GOT3 (cell line): ENCODE data around the gene CACNA1S.

Experiments used
- DNase-seq: peaks from one replicate; lab custom pipeline; 2025; ENCODE audit warnings: mixed read lengths; lab: John Stamatoyannopoulos, UW

CACNA1S gene

DNA sequence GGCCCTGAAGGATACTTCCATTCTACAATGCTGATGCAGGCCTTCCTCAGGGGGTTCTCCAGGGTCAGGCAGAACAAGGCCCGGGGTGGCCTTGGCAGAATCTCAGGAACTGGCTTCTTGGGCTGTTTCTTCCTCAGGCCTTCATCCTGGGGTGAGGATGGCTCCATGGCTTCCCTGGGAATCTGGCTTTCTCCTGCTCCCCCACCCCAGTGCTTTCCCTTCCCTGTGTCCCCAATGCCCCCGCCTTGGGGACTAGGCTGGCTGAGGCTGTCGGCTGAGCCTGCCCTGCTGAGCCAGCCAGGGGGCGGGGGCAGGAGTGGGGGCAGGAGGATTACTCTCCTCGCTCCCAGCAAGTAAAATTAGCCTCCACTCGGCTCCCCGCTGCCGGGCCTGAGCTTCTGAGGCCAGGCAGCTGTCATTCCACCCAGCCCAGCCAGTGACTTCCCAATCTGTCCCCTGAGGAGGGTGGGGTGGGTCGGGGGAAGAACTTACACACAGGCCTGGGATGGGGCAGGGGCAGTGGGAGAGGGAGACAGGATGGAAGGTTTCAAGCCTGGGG lies at the start of gene CACNA1S:
Gene CACNA1S (minus strand): TSS at position 254 of the 559 bp plus-strand sequence. CDS start 87 bp downstream, at position 167.
- DNase-seq: no peak

DNA sequence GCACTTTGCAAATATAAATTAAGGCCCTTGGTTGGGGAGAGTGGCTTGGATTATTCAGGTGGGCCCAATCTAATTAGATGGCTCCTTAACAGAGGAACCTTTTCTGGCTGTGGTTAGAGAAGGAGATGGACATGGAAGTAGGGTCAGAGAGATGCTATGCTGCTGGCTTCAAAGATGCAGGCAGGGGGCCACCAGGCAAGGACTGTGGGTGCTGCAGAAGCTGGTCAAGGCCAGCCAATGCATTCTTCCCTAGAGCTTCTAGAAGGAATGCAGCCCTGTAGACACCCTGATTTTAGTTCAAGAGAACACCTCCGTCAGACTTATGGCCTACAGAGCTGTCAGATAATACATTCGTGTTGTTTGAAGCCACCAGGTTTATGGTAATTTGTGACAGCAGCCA lies 45.7 kb upstream of the CACNA1S start:
- no peak for DNase-seq

GRCh38 chr1:201156819-201157218 lies 44.6 kb upstream of the CACNA1S start:
- DNase-seq: no peak

- DNase-seq: no peak
Observed at GRCh38 chr1:201156346-201156745, 44.1 kb upstream of the CACNA1S start.

DNA sequence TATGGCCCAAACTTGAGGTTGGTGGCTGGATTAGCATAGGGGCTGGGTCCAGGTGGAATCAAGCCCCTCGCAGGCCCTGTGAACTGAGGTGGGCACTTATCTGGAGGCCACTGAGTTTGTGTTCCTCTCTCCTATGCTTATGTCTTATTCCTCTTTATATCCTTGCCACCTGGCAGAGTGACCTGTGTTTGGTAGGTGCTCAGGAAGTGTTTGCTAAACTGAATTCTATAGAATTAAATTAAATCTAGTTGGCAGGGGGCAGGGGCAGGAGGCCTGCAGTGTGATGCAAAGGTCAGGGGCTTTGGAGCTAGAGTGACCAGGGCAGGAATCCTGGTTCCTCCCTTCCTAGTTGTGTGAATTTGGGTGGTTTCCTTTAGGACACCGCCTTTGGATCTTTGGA lies 43.1 kb upstream of the CACNA1S start:
- no peak for DNase-seq

- DNase-seq: peak; percentile 100
Observed at GRCh38 chr1:201154389-201155165, 42.4 kb upstream of the CACNA1S start, which contains the start of gene TMEM9. Gene TMEM9 (minus strand): TSS chr1:201154474. CDS start chr1:201153923, 551 bp downstream.

GRCh38 chr1:201153474-201154388 lies 41.5 kb upstream of the CACNA1S start:
- peak; percentile 99 for DNase-seq

GRCh38 chr1:201149400-201149799 lies 37.2 kb upstream of the CACNA1S start:
- no peak for DNase-seq

DNA sequence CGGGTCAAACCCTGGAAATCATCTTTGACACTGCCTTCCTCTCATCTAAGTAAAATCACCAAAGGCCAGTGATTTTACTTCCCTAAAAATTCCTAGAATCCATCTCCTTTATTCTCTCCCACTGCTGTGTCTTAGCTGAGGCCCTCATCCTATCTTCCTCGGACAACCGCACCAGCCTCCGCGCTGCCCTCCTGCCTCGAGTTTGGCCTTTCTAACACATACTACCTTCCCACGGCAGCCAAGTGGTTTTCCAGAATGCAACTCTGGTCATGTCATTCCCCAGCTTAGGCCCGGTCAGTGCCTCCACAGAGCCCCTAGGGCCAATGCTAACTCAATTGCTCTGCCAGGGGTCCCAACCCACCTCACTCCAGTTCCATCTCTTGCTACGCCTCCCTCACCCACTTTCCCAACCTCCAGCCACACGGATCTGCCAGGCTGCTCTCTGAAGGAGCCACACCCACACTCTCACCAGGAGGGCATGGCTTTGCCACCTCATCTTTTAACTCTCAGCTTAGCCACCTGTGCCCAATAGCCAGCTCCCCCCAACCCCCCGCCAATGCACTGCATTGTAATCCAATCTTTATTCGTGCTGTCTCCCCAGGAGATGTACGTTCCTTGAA lies 35.3 kb upstream of the CACNA1S start:
- no peak for DNase-seq

DNA sequence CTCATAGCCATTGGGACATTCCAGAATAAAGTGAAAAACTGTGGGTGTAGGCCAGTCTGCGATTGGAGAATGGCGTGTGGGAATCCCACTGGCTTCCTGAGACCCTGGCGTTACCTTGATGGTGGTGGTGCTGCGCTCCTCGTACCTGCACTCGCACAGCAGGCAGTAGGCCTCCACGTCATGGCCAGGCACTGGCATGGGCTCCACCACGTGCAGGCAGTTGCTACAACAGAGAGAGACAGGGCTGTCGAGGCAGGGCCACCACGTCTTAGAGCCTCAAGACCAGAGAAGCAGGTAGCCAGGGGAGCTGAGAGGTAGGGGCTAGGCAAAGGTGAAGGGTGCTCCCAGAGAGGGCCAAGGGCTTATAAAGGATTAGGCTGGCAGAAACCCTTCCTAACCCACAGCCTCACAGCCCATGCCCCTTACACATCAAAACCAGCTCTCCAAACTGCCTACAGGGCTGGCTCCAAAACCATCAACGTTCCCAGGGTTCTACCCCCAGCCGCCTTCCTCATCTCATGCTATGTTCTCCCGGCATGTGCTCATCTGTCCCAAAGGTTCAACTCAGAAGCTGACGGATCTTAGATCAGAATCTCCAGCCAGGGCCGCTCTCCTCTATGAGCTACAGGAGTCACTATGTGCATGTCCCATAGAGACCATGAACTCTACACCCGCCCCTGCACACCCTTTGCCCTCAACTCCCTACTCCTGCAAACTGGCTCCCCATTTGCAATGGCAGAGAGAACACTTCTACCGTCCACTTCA lies 34.6 kb upstream of the CACNA1S start:
- no peak for DNase-seq

GRCh38 chr1:201145816-201146215 lies 33.6 kb upstream of the CACNA1S start:
- no peak for DNase-seq

DNA sequence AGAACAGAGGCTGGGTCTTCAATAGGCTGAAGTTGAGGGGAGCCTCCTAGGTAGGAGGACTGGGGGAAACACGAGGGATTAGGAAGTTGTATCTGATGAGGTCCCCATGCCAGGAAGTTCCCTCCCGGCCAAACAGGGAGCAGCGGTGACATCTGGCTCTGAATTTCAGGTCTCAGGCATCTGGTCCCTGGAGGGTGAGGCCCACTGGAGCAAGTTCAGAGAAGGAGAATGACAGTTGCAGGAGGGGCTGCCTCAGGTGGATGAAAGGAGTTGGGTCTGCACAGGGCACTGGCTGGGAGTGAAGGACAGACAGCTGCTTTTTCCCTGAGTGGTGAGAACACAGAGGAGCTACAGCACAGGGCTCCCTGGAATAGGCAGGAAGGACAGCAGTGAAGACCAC lies 32.9 kb upstream of the CACNA1S start:
- DNase-seq: no peak

GRCh38 chr1:201144701-201145100 lies 32.5 kb upstream of the CACNA1S start:
- no peak for DNase-seq

- DNase-seq: no peak
Observed at GRCh38 chr1:201143726-201144635, 31.8 kb upstream of the CACNA1S start.

DNA sequence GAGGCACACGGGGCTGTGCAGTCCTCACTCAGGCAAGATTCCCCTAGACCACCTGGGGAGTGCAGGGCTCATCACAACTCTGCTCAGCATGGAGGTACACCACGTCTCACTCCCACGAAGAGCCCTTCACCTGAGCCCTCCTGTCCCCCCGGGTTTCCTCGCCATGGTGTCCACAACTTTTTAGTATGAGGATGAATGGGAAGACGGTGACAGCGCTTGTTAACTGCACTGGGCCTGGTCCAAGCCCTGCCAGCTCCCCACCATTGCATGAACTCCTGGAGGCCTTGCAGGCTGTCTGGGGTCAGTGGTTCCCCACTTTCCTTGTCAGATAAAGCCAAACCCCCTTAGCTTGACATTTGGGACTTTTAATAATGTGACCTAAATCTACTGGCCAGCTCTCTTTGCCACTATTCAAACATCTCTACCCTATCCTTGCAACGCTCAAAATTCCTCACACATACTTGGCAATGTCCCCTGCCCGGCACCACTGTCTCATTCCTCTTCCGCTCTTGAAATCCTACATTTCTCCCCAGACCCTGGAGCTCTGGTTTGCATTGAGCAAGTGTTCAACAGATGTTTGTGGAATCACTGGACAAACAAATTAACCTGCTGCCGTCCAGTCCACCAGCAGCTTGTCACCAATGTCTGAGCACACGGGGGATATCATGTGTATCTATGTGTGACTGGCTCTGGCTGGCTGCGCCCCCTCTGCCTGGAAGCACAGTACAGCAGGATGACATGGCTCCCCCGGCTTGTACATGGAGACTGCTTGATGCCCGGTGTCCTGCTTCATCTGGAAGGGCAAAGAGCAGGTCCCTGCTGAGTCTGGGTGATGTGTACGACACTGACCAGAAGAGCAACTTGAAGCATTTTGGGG lies 30.9 kb upstream of the CACNA1S start:
- DNase-seq: no peak

DNA sequence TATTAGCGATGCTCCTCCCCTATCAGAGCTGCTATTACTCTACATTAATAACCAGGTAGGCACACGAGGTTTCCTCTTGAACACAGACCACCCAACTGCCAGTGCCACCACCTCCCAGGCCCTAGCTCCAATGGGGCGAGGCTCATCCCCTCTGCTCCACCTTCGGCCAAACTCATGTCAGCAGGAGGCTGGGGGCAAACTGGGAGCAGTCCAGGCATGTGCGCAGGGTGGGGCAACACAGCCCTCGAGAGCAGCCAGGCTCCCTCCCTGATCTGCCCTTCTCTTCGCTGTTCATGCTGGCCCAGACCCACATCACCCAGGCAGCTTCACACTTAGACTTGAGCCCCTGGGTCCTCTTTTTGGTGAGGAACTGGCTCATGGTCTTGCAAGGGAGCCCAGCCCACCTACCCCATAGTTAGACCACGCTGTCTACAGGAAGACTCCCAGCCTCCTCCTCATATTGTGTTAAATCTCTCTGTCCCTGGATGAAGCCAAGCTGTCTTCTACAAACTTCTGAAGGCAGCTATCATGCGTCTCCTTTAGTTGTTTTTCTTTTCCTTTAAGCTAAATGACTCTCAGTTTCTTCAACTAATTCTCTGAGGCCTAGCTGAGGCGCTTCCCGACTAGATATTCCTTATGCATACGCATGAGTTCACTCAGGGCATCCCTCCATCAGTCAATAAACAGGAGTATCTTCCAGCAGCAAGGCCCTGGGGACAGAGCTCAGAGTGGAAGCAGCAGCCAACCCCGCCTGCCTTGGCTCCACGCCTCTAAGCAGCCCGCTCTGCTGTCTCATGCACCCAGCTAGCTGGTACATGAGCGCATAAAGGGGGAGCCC lies 30.0 kb upstream of the CACNA1S start:
- no peak for DNase-seq

- DNase-seq: no peak
Observed at GRCh38 chr1:201141418-201141817, 29.2 kb upstream of the CACNA1S start.

- no peak for DNase-seq
Observed at GRCh38 chr1:201140941-201141260, 28.7 kb upstream of the CACNA1S start.
